Smooth muscle cell of the brain vasculature (primary cell): Measurements from ENCODE around the gene ZMIZ2.
"Not testable (repeated sequence)": the region's sequence is repeated elsewhere in the genome, so short reads cannot be mapped to it uniquely, and the experiment has no call there.

Source experiments
- DNase-seq: peaks from one replicate; pipeline ENCODE4 v3.0.0-alpha.2; 2012; ENCODE audit warnings: low read depth, low spot score

Gene ZMIZ2

DNA sequence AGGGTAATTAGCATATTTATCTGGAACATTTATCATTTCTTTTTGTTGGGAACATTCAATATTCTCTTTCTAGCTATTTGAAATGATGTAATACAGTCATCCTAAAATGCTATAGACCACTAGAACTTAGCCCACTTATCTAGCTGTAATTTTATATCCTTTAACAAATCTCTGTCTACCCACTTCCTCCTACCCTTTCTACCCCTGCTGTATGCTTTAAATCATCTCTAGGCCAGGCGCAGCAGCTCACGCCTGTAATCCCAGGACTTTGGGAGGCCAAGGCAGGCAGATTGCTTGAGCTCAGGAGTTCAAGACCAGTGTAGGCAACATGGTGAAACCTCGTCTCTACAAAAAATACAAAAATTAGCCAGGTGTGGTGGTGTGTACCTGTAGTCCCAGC, 25.8 kb downstream of the ZMIZ2 start:
- not testable (repeated sequence) for DNase-seq

DNA sequence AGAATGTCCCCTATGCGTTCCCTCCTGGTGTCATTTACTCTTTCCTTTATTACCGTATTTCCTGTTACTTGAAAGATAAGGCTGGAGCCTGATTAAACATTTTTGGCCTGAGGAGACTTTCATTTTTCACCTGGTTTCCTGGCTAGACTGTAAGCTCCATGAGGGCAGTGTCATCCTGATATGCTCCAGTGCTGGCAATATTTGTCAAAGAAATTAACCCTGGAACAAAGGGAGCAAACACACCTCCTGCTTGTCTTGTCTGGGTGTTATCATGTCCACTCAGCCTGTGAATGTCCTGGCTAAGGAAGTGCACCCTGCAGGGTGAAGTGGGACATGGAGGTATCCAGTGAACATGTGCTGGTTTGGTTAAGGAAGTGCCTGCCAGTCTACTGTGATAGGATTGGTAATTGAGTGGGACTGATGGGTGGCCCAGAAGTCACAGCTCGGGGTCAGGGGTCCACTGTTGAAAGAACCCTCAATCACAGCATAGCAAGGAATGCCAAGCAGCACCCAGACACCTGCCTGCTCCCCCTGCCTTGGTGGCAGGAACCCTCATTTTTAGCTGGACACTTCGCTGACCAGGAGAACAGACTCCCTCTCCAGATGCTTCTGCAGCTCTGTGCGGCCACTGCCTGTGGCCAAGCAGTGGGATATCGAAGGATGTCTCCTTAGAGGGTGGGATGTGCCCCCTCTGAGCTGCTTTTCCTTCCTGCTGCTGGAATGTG, 26.9 kb downstream of the ZMIZ2 start:
- no peak for DNase-seq

DNA sequence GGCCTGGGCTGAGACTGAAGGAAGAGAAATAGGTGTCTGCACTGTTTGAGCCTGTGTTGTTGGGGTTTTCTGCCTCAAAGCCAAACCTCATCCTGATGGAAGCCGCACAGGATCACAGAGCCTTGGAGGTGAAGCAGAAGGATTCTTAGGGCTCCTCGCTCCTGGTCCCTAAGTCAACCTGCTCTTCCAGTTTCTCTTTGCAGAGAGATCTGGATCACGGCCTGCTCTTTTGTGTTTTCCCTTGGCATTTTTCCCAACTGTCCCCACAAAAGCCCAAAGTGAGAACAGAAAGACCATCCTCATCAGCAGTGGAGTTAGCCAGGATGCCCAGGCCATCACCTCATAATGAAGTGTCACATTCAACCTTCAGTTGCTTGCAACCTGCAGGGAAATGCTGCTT, 27.6 kb downstream of the ZMIZ2 start:
- DNase-seq = no peak

DNA sequence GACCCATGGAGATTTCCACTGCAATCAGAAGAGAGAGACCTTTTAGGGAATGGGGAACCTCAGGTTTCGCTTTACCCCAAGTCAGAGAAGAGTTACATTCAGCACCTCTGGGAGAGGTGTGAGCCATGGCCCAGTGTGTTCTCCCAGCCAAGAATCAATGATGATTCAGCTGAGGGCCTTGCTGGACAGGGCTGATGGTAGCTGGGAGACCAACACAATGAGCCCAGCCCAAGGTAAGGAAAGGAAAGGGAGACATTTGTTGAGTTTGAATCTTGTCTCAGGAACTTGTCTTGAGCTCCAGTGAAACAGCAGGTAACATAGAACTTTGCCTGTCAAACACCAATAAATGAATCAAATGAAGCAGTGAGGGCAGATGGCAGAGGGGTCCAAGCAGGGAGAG, 33.8 kb downstream of the ZMIZ2 start:
- no peak for DNase-seq

DNA sequence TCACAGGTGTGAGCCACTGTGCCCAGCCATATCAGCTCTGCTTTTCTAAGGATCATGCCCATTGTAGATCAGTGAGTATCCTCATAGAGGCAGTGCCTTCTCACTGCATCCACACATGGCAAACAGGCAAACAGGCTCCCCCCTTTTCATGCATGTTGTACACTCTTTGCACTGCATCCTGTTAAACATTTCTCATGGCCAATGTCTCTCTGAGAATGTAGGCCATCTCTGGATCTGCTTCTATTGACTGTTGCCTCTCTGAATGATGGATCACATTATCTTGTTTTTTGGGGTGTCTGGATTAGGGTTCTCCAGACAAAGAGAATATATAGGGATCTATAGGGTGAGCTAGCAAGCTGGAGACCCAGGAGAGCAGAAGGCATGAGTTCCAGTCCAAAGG, 34.8 kb downstream of the ZMIZ2 start:
- DNase-seq = no peak

DNA sequence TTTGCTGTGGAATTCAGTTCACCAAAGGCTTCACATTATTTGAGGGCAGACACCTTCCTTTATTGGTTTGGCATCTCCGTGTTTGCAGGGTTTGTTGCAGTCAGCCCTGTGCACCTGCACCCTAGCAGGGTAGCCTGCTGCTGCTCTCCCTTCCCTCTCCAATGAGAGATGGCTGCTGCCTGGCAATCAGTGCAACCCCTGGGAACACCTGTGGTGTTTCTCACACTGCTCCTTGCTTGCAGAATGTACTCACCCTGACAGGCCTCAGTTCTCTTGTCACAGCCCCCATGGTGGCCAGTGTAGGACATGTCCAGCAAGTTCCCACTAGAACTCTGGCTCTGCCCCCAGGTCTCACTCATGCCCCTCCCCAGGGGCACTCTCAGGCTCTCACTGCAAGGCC, 35.7 kb downstream of the ZMIZ2 start:
- DNase-seq = no peak

DNA sequence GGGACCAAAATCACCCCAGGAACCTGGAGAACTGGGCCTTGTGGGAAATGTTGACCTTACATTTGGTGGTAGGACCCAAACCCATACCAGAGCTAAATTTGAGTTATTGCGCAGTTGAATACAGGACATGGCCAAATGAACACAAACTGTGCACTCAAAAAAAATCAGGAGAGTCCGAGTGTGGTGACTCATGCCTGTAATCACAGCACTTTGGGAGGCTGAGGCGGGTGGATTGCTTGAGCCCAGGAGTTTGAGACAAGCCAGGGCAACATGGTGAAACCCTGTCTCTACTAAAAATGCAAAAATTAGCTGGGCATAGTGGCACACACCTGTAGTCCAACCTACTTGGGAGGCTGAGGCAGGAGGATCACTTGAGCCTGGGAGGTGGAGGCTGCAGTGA, 36.6 kb downstream of the ZMIZ2 start:
- DNase-seq = not testable (repeated sequence)

DNA sequence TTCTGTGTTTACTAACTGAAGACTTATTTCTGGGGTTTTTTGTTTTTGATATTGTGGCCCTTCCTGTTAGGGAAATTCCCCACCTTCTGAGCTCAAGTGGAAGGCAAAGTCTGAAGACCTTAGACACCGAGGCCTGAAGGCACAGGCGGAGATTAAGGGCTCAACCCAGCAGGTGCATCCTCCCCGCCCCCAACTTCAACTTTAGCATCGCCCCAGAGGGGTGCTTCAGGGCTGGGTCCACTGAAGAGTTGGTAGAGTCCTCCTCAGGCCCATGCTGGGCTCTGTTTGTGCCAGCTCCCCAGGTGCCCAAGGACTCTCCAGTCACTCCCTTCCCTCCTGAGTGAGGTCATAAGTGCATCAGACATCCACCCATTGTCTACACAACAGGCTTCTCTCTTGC, 38.4 kb downstream of the ZMIZ2 start:
- no peak for DNase-seq

DNA sequence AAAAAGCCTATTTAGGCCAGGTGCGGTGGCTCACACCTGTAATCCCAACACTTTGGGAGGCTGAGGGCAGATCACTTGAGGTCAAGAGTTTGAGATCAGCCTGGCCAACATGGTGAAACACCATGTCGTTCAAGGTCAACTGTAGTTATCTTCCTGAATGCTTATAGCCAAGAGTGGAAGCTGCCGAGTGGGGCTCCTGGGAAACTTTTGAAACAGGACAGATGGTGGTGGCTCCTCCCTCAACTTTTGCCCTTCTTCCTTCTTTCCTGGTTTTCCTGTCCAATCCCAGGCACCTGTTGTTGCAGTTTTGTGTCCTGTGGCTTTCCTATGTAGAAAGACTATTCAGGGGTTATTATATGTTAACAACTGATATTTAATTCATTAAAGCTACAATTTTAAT, 39.1 kb downstream of the ZMIZ2 start:
- no peak for DNase-seq

DNA sequence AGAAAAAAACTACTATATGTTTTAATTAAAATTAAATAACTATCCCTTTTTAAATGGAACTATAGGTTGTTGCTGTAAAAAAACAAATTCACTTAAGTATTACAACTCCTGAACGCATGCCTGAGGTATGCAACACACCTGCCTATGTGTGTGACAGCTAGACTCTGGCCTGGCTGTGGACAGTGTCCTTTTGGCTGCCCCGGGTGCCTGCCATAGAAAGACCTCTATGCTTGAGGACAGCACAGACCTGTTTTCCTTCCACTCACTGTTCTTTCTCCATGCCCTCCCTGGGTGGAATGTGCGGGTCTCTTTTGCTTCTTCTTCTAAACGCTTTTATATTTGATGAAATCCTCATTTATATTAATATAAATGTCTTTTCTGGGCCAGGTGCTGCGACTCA, 41.3 kb downstream of the ZMIZ2 start:
- DNase-seq = no peak

DNA sequence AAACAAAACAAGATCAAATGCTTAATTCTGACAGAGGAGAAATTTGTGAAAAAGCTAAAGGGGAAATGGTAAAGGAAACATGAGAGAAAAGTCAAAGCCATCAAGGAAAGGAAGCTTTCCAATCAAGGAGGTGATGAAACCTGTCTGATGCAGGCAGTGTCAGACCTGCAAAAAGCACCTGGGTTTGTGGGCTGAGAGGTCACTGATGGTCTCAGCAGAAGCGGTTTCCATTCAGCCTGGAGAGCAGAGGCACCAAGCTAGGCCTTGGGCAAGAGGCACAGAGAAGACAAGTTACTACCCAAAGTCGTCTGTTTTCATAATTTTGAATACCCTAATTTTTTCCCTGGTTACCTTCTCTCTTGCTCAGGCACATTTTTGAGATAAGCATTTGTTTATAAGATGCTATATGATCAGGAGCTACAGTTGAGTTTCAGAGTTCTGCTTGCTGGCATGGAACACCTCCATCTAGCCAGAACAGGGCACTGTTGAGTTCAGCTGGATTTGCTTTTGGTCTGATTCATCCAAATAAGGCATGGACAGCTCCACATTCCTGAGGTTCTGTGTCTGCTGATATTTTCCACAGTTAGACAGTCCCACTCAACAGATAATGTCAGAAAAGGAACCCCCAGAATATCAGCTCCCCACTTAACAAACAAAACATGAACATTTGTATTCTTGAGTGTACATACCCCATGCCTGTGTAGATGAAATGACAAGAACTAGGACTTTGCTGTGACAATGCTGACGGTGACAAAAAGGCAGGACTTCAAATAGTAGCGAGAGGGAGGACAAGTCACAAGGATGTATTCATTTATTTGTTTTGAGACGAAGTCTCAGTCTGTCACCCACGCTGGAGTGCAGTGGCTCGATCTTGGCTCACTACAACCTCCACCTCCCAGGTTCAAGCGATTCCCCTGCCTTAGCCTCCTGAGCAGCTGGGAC, 42.9 kb downstream of the ZMIZ2 start:
- DNase-seq = no peak

DNA sequence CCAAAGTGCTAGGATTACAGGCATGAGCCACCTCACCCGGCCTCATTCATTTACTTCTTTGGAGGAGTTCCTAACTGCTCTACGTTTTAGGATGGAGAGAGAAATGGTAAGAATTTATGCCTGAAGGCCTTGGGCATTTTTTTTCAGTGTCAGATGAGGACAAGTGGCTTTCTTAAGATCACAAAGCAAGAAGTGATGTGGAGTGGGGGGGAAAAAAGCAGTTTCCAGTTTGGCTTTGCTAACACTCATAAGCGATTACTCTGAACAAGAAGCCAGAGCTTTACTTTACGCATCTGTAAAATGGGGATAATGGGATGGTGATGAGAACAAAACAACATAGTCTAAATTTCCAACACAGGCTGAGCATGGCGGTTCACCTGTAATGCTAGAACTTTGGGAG, 45.3 kb downstream of the ZMIZ2 start:
- no peak for DNase-seq

DNA sequence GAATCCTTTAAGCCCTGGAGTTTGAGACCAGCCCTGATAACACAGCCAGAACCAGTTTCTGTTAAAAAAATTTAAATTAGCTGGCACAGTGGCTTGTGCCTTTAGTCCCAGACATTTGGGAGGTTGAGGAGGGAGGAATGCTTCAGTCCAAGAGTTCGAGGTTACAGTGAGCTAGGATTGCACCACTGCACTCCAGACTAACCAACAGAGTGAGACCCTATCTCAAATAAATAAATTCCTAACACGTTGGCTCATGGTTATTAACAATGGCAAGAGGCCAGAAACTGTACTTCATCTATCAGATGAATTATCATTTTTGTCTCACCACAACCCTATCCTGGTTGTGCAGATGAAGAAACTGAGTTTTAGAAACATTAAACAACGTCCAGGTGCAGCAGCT, 45.7 kb downstream of the ZMIZ2 start:
- no peak for DNase-seq

DNA sequence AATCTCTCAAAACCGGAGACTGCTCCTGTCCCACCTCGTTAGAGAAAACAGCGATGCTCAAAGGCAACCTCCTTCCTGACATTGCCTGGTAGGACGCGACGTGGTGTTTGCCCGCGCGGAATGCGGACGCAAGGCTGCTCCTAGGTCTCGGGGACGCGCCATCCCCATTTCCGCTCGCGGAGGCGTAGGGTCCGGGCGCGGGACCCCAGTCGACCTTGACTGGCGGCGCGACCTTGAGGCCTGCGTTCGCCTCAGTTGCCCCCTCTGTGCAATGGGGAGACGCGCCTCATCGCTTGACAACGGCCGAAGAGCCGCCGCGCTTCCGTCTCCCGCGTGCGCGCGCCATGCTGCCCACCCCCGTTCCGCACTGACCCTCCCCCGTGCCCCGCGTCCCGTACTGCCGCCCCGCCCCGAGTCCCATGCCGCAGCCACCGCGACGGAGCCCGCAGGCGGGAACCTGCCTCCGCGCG, 47.4 kb downstream of the ZMIZ2 start:
- DNase-seq = no peak

DNA sequence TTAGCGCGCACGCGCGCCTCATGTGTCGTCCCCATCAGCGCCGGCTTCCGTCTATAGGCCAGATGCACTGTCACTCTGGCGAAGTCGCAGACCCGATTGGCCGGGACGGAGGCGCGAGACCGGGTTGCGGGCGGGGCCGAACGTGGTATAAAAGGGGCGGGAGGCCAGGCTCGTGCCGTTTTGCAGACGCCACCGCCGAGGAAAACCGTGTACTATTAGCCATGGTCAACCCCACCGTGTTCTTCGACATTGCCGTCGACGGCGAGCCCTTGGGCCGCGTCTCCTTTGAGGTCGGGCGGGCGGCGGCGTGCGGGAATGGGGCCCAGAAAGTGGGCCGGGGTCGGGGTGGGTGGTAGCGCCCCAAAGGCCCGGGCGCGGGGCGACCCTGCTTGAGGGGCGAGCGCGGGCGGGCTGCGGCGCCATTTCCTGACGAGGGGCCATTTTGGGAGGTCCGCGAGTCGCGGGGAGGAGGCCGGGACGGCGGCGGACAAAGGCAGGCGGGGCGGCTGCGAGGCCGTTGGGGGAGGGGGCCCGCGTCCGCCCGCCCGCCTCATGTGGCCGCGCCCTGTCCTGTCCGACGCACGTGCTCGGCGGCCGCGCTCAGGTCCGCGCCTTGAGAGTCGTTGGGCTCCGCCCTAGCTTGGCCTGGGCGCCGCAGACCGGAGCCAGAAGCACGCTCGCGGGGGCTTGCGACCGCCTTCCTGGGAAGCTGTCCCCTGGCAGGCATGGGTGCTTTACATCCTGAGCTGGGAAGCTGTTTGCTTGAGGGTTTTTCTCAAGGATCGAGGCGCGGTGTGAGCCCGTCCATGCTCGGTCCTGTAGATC, 48.1 kb downstream of the ZMIZ2 start, which contains the start of gene PPIA:
PPIA (plus strand) TSS at position 178 of the 825 bp plus-strand sequence; CDS start at position 222, 44 bp downstream.
- peak; percentile 96 for DNase-seq

DNA sequence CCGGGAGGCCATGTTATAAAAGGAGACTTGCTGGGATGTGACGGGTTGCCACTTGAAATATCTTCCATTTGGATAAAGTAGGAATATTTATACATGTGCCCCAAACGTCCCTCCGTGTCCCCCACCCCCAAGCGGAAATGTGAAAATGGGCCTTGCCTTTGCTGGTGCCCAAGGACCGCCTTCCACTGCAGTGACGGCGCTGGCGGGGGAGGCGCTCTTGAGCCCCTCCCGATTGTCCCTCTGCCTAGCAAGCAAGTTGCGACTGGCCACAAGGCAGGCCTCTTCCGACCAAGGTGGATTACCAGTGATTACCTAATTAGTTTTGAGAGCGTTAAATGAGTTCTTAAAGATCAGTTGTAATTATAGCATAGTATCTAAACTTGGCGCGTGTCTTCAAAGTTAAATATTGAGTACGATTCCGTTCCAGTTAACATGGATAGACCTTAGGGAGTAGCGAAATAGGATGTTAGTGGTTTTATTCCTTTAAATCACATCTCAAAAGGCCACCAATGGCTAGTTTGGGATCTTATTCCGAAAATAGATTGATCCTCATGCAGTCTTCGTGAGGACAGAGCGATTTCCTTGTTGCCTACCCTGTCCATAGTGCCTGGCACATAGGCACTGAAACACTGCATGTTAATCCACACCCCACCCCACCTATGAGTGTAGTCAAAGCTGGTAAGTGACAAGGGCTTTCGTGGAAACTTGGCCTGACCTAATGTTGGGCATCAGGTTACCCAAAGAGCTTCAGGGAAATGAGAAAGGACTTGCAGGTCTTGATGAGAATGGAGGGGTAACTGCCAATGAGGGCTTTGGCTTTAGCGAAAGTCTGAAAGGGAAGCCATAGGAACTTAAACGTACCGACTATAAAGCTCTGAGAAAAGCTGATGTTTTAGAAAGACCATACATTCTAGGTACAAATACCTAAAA, 48.9 kb downstream of the ZMIZ2 start:
- peak; percentile 56 for DNase-seq

DNA sequence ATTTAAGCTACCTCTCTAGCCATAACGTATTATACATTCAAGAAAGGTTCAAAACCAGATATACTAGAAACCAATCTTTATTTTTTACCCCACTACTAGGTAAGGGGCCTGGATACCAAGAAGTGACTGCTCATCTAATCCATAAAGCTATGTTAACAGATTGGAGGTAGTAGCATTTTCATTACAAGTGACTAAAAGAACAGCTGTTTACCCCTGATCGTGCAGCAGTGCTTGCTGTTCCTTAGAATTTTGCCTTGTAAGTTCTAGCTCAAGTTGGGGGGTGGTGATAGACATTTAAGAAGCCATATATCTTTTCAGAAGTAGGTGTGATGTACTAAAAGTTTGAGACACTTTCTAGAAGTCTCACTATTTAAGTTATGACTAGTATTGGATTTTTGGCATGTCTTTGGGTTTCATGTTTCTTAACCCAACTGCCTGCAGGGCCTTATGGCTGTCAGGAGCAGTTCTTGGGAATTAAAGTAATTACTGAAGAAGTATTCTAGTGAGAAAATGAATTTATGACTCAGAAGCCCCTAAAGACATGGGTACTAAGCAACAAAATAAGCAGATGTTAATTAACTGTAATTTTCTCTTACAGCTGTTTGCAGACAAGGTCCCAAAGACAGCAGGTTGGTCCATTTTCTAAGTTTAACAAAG, 50.1 kb downstream of the ZMIZ2 start:
- no peak for DNase-seq

DNA sequence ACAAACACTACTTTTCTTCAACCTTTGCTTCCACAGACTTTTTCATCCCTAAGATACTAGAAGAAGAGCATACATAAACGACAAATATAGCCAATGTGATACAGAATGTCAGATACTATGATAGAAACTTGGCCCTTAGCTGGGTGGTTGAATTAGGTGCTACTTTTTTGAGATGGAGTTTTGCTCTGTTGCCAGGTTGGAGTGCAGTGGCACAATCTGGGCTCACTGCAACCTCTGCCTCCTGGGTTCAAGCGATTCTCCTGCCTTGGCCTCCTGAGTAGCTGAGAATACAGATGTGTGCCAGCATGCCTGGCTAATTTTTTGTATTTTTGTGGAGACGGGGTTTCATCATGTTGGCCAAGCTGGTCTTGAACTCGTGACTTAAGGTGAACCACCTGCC, 51.3 kb downstream of the ZMIZ2 start:
- no peak for DNase-seq

DNA sequence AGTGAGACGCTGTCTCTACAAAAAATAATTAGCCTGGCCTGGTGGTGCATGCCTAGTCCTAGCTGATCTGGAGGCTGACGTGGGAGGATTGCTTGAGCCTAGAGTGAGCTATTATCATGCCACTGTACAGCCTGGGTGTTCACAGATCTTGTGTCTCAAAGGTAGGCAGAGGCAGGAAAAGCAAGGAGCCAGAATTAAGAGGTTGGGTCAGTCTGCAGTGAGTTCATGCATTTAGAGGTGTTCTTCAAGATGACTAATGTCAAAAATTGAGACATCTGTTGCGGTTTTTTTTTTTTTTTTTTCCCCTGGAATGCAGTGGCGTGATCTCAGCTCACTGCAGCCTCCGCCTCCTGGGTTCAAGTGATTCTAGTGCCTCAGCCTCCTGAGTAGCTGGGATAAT, 53.2 kb downstream of the ZMIZ2 start:
- no peak for DNase-seq

DNA sequence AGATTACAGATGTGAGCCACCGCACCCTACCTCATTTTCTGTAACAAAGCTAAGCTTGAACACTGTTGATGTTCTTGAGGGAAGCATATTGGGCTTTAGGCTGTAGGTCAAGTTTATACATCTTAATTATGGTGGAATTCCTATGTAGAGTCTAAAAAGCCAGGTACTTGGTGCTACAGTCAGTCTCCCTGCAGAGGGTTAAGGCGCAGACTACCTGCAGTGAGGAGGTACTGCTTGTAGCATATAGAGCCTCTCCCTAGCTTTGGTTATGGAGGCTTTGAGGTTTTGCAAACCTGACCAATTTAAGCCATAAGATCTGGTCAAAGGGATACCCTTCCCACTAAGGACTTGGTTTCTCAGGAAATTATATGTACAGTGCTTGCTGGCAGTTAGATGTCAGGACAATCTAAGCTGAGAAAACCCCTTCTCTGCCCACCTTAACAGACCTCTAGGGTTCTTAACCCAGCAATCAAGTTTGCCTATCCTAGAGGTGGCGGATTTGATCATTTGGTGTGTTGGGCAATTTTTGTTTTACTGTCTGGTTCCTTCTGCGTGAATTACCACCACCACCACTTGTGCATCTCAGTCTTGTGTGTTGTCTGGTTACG, 53.9 kb downstream of the ZMIZ2 start:
- DNase-seq = no peak
